Activated gamma-delta T cell treated with Interleukin-2 at 50 U/mL for 16 hours (primary cell): ENCODE data around the gene SNAPIN.

ENCODE experiments used
- DNase-seq: peaks from one replicate; pipeline ENCODE4 v3.0.0-alpha.2; 2020

Gene SNAPIN, protein sequence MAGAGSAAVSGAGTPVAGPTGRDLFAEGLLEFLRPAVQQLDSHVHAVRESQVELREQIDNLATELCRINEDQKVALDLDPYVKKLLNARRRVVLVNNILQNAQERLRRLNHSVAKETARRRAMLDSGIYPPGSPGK

DNA sequence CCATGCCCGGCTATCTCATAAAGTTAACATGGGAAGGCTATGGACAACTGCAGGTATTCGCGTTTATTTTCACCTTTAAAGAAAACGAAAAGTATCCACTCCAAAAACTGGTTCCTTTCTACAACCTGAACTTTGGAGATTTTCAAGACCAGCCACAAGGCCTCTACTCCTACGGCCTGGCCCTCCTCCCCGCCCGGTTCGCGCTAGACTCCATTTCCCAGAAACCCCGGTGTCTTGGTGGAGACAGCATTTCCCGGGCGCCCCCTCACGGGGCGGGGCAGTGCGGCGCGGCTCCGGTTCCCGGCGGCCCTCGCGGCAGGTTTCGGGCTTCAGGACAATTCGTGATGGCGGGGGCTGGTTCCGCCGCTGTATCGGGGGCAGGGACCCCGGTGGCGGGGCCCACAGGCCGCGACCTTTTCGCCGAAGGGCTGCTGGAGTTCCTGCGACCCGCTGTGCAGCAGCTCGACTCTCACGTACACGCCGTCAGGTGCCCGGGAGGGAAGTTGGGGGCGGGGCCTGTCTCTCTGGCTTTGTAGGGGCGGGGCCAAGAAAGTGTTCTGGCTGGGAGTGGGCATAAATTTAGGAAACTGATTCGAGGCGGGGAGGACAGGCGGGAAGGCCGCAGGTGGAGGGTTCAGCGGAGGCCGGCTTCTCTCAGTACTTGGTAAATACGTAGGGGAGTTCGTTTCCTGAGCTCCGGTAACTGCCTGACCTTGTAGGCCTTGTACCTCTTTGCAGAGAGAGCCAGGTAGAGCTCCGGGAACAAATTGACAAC lies at the start of gene SNAPIN:
SNAPIN (plus strand) TSS at position 304 of the 775 bp plus-strand sequence; CDS start at position 345, 41 bp downstream.
- peak; percentile 88 for DNase-seq

DNA sequence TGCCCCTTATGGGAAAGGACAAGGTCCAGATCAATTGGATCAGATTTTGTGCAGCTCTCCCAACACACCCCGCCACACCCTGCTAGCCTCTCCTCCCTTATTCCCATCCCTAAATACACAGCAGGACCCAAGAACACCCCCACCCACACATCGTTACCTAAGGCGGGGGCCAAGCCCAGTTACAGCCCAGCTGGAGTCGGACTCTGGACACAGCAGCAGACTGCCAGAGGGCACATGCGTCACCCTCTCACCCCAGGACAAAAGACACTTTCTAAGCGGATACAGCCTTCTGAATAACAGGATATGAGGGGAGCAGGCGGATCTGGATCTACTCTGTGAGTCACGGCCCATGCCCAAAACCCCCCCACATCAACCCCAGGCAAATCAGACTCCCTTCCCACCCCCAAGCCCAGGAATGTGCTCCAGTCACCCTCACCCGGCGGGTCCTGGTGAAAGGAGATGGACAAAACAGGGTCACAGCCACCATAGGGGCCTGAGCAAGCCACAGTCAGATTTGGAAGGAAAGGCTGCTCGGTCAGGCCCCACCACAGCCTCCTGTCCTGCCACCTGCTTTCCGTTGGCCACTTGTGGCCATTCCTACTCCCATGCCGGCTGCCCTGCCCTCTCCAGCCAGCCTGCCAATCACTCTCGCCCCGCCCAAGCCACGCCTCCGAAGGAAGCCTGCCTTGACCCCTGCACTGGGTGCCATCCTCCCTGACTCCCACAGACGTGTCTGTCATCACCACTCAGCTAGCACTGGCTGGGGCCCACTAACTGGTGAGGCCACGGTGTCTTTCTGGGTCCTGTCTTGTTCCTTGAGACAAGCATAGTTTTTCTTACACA lies 49.5 kb upstream of the SNAPIN start:
- DNase-seq, result no peak

DNA sequence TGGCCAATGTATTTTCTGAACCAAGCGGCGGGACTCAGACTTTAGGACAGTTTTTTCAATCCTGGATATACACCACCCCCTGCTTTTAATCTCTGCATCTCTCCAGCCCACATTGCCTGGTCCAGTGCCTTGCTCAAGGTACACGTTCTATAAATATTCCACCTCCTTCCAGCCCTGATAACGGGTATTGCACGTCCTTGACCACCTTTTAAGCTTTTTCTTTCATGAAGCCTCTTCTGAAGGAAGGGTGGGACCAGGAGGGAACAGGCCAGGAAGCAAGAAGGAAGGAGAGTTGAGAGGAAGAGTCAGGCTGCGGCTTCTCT lies 49.0 kb upstream of the SNAPIN start:
- DNase-seq, result no peak

DNA sequence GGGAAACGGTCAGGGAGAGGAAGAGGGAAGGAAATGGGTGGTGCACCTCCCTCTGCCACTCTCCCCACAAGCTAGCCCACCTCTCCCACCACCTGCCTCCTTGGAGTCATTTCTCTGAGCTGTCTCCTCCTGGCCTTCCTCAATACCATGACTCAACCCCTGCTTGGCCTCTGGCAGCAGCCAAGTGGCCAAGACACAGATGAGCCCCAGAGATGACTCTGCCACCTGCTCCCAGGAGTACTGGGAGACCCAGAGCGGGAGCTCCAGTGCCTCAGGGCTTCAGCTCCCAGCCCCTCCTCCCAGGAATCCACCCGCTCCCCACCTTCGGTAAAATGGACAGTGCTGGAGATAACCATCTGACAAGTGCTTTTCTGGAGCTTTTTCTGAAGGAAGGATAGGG lies 48.2 kb upstream of the SNAPIN start:
- DNase-seq, result no peak

DNA sequence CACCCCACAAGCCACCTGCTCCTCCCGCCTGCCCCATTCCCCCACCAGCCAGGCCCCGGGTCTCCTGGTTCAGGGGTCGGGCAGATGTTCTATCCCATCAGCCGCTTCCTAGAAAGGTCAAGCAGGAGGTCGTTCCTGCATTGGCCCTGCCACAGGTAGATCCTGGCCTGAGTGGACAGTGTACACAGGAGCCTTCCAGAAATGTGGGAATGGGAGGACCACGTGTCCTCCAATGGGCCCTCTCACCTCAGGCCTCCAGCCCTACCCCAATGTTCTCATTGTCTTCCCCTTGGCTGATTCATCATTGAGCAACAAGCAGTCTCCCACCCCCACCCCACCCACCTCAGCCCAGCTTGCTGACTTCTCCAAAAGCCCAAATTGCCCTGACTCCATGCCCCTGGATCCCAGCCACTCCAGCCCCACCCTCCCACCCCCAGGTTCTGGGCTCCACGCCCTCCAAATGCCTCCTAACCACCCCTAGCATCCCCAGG lies 47.6 kb upstream of the SNAPIN start:
- no peak for DNase-seq

DNA sequence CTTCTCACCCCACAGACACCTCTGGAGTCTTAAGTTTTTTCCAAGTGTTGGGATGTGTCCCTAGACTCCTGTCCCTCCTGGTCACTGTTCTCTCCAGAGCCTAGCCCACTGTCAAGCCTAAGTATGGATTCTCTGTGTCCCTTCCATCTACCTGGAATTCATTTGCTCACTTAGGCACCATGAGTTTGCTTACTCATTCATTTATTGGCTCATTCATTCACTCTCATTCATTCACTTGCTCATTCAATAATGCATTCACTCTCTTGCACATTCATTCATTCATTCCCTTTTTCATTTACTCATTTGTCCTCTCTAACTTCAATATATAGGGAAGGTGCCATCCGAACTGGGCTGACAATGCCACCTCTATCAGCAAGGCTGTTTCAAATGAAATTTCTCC lies 47.1 kb upstream of the SNAPIN start:
- no peak for DNase-seq

DNA sequence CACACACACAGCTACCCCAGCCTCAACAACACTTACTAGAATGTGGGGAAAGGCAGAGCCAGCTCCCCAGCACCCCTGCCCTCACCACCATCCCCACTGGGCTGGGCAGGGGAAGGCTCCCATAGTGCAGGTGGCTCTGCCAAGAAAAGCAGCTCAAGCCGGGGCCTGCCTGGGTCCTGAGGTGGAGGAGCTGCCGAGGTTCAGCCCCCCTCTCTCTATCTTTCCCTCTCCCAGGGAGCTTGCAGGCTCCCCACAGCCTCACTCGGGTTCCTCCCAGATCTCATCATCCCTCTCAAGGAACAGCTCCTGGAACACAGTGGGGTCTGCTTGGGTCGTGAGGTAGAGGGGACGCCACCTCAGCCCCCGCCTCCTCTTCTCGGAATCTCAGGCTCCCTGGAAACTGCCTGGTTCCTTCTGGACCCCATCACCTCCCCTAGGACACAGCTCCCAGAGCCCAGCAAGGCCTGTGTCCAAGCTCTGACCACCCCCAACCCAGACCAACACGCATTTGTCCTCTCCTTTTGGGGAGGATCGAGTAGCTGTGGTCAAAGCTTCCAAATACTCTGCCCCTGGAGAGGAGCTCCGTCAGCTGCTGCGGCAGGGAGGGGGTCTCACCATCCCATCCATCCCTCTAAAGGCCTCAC lies 46.3 kb upstream of the SNAPIN start:
- DNase-seq, result no peak

DNA sequence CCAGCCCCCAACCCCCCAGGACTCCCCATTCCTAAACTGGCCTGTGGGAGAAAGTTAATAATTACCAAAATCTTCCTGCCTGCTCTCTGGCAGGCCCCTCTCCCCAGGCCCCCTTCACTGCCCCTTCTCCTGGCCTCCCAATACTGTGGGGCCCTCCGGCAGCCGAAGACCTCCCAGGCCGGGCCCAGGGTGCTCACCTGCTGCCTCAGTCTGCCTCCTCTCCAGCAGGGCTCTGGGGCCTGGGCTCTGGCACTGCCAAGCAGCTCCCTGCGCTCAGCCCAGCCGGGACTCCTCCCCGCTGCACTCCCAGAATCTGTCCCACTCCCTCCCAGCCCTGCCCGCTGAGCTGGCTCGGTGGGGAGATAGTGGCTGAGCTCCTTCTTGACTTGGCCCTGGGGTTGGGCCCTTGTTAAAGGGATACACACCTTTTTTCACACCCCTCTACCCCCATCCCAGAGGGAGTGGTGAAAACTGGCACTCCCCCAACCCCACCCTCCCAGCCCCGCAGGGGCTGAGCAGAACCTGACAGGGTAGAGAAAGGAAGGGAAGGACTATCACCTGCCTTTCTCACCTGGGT lies 45.7 kb upstream of the SNAPIN start, which contains the start of gene S100A16:
S100A16 (minus strand) TSS at position 383 of the 577 bp plus-strand sequence. CDS start 4,986 bp downstream, outside the sequence.
- DNase-seq, result no peak

DNA sequence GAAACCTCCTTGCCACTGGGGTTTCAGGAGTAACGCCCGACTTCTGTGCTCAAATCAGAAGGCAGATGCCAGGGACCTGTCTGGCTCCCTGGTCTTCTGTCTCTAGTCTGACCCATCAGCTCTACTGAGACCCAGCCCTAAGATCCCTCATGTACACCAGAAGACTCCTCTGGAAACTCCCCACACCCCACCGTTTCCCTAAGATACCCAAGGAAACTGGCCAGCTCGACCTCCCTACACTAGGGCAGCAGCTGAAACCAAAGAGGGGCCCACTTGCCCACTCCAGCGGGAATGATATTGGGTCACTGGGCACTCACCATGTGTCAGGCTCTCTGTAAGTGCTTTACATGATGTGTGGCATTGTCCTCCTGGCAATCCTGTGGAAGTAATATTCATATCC lies 45.1 kb upstream of the SNAPIN start:
- no peak for DNase-seq

DNA sequence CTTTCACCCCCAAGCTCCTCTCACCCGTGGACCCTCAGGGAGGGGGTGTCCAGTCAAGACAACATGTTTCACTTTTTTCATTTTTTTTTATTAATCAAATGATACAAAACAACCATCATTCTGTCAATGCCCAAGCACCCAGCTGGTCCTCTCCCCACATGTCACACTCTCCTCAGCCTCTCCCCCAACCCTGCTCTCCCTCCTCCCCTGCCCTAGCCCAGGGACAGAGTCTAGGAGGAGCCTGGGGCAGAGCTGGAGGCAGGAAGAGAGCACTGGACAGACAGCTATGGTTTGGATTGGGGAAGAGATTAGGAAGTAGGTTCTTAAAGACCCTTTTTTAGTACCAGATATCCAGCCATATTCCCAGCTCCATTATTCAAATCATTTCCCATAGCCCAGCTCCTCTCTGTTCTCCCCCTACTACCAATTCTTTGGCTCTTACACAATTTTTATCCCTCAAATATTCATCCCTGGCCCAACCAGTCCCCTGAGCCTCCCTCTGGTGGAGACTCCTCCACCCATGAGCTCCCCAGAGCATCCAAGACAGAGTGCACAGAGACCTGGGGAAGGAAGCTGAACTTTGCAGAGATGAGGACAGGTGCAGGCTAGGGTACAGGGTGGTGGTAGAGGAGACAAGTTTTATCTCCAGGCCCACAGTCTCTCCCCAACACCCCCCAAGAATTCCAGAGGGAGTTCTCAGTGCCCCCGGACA lies 44.2 kb upstream of the SNAPIN start:
- no peak for DNase-seq

DNA sequence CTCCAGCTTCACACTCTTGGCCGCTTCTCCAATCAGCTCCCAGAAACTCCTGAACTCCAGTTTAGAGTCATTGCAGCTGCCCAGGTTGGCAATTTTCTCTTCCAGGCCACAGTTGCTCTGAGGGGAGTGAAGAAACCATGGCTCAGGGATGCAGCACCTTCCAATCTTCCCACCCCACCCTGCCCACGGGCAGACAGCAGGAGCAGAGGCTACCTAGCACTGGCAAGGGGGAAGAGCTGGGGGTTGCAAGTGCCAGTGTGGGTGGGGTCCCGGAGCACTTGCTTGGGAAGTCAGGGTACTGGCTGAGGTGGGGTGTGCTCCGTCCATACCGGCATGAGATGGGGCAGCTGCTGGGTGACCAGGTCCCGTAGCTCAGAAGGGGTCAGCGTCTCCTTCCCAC lies 43.6 kb upstream of the SNAPIN start:
- DNase-seq, result no peak

DNA sequence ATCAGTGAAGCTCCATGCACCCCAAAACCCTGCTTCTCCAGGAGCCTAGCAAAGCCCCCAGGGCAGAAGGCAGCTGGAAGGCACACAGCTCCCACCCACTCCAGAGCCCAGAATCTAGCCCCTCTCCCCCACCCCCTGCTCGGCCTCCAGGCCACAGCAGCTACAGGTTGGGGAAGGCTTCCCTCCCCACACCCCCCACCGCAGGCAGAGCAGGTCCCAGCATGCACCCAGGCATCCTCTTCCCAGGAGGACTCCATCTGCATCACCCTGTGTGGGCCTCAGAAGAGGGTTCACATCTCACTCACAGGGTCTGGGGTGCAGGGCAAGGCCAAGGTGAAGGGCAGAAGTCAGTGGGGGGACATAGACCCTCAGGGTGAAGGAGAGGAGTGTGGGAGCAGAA lies 43.1 kb upstream of the SNAPIN start:
- DNase-seq, result no peak

DNA sequence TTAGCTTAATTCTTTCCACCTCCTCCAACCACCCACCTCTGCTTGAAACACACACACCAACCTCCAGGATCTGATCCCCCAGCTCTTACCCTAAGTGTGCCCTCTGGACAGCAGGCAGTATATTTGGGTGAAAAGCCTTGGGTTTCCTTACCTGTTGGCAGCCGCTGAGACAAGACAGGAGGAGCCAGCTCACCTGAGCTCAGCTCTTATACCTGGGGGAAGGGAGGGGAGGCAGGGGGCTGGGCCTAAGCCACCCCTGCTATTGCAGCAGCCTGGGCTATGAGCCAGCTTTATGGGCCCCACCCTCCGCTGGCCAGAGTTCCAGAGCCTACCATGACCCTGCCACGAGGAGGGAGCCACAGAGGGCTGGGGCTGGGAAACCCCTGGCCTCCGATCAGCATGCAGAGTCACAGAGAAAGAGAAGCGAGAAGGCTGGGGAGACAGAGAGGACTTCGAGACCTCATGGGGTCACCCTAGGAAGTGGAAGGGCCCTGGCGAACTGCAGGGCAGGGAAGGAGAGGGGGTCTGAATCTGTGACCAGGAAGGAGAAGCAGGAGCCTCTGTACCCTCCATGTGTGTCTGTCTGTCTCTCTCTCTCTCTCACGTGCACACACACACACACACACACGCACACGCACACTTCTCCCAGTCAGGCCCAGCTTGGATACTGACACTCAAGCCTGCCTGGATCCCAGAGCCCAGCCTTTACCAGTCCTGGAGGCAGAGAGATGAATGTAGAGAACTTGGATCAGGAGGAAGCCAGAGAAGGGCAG lies 42.2 kb upstream of the SNAPIN start, which contains the start of gene S100A14:
S100A14 (minus strand) TSS at position 182 of the 773 bp plus-strand sequence. CDS start 467 bp downstream, outside the sequence.
- DNase-seq, result no peak

DNA sequence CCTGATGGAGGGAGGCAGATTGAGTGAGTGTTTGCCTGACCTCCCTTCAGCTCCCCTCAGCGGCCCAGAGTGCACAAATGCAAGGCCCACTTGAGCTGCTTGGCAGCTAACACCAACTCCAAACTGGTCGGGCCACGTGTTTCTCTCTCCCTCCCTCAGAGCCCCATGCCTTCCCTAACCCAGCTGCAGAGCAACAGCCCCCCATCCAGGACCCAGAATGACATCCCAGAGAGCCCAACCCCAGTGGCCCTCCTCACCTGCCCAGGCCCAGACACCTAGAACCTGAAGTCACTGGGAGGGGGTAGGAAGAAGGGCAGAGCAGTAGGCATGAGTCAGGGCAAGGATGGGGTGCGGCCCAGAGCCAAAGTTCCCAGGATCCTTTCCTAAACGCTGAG lies 41.6 kb upstream of the SNAPIN start:
- DNase-seq, result no peak

DNA sequence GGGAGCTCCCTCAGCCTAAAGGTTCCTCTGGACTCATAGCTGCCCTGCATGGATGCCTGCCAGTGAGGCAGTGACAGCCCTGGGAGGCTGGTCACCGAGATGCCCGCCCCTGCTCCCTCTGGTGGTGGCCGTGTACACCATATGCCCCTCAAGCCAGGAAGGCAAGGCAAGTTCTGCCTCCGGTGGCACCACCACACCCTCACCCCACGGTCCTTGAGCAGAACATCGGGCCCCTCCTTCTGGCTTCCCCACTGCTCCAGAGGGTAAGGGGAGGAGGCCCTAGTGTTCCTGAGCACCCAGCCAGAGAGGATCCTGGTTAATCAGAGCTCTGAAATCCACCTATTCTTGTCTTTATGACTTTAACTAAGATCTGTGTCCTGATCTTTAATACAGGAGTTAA lies 40.8 kb upstream of the SNAPIN start:
- peak; percentile 77 for DNase-seq

DNA sequence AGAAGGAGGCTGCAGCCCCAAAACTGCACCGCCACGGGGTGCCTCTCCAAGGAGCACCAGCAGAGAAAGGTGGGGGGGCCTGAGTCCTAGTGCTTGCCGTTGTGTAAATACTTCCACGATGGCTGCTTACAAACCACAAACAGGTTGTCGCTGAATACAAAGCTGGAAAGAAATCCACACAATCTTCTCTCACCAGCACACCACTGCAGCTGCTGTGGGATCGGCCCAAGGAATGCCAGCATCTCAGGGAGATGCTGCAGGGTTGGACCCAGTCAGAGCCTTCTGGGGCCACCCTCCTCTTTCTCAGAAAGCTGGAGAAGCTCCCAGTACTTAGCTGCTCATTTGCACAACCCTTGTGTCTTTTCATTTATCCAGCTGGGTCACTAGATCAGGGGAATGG lies 39.3 kb upstream of the SNAPIN start:
- DNase-seq, result no peak

DNA sequence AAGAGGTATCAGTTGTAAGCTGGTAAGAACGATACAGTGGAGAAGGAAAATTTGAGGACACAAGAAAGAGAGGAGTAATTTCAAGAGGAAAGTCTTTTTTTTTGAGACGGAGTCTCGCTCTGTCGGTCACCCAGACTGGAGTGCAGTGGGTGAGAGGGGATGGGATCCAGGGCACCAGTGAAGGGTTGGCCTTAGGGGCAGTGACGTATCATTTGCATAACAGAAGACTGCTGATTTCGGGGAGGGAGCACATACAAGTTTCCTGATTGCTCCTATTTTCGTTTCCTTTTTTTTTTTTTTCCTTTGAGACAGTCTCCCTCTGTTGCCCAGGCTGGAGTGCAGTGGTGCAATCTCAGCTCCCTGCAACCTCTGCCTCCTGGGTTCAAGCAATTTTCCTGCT lies 35.4 kb upstream of the SNAPIN start:
- no peak for DNase-seq

DNA sequence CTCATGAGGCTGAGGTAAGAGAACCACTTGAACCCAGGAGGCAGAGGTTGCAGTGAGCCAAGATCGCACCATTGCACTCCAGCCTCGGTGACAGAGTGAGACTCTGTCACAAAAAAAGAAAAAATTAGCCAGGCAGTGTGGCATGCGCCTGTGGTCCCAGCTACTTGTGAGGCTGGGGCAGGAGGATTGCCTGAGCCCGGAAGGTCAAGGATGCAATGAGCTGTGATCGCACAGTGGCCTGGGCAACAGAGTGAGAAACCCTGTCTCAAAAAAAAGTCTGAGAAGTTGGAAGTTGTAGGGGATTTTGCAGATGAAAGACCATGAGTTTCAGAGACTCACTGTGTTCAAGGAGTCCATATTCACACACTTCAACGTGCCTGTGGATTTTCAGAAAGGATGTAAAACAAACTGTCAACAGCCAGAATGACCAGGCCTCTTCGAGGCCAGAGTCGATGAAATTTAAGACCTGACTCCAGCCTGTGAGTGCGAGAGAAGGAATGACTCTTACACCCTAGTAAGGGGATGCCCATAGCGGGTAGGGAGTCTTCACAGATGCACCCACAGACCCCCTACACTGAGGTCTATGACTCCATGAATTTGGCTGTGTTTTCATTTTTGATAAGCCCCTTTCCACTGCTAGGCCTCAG lies 33.4 kb upstream of the SNAPIN start:
- no peak for DNase-seq

DNA sequence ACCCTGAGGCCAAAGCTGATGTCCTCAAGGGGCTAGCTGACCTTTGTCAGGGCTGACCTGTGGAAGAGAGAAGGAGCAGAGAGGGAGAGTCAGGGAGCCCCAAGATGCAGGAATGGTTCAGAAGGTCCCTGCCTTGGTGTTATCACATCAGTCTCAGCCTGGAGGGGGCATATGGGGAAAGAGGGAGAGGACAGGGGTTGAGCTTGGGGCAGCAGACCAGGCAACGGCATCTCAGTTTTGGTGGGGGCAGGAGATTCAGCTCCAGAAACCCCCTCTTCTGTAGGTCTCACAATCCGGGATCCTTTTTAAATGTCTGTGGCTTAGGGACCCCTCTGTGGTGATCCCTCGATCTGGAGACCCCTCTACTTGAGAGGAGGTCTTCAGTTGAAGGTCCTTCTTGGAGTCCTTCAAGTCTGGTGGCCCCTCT lies 32.0 kb upstream of the SNAPIN start:
- no peak for DNase-seq

DNA sequence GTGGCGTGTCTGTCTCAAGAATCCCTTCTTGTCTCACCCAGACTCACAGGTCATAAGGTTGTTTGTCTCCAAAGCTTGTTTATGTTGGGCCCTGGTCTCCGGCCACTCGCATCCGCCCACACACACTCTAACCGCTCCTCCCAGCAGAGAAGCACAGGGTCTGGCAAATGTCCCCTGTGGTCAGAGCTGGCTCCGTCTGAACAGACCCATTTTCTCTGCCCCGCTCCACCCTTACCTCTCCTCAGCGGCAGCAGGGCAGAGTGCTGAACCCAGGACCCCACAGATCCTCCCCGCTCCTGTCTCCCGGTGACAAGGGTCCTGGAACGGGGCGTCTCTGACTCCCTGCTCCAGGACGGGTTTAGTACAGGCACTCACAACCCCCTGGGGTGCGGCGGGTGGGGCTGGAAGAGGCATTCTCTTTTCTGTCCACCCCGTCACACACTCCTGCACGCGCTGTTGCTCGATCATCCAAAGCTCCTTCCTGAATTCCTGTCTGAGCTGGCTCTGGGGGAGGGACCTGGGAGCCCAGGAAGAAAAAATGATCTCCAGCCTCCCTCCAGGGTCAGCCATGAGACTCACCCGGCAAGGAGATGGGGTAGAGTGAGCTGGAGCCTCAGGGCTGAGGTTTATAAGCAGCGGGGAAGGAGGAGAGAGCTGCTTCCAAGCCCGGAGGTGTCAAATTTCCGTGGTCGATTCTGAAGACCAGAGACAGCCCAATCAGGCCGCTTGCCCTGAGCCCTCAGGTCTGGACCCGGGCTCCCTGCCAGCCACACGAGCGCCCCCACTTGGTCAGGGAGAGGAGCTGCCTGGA lies 31.4 kb upstream of the SNAPIN start, which contains the start of gene S100A13:
S100A13 (minus strand) TSS at position 602 of the 811 bp plus-strand sequence. CDS start 1,033 bp downstream, outside the sequence.
- no peak for DNase-seq
